NB4 (cell line): Measurements from ENCODE around the gene OR51B4.

ENCODE experiments used
- CTCF ChIP-seq: IDR thresholded peaks from one replicate; pipeline ENCODE4 v1.5.1; 2012; ENCODE audit warnings: low read depth, low read length
- MYC ChIP-seq: IDR thresholded peaks from 2 replicates; pipeline ENCODE4 v1.6.1; 2011; ENCODE audit warnings: low read depth, low read length
- POLR2A ChIP-seq: IDR thresholded peaks from 2 replicates; pipeline ENCODE4 v1.6.1; 2011; ENCODE audit warnings: mild to moderate bottlenecking; ENCODE audit not compliant: insufficient read length; ENCODE audit errors: extremely low read depth

GRCh38 chr11:5283086-5283485 lies 18.7 kb downstream of the OR51B4 start:
- TF ChIP-seq CTCF (no peak), POLR2A (no peak), MYC (no peak)
